Measurements from ENCODE around the gene CDRT4. TPM values are rescaled to one million over a fixed set of nuclear protein-coding genes. Genes with fewer than 3 reads are reported as not detected.

Gene CDRT4
- total and polyA plus RNA-seq, 10 of the 15 experiments (the other 5 are each of a cell fraction or from before 2014, with no cell fraction given): 0.11 to 1.3 (median 0.51) TPM; not detected in 3

DNA sequence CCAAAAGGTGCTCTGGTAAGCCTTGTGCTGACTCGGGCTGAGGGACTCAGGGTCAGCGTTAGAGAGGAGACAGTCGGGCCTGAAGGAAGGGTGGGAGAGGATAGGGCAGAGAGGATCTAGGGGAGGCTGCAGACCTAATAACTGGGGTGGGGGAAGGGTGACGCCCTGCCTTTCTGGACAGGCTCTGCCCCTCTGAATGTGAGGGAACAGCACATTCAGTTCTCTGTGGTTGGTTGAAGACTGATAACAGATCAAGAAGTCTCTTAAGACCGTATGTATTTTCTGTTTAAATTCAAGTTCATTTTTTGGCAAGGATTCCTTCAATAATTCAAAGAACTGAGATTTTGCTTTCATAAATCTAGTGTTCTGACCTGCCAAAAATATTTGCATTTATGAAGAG, 69.8 kb downstream of the CDRT4 start (continued):
- no peak for TF ChIP-seq E2F8 (IDR thresholded peaks at IDR 0.05; ENCODE audit: low read depth, partially characterized antibody)
- TF ChIP-seq SUPT20H (IDR thresholded peaks at IDR 0.05; ENCODE audit: borderline replicate concordance, control insufficient read depth, low read depth, low read length): no peak
- no peak for TF ChIP-seq USF2 (IDR thresholded peaks at IDR 0.05; ENCODE audit: borderline replicate concordance, low read depth, low read length)
- TF ChIP-seq, protein P1, sequence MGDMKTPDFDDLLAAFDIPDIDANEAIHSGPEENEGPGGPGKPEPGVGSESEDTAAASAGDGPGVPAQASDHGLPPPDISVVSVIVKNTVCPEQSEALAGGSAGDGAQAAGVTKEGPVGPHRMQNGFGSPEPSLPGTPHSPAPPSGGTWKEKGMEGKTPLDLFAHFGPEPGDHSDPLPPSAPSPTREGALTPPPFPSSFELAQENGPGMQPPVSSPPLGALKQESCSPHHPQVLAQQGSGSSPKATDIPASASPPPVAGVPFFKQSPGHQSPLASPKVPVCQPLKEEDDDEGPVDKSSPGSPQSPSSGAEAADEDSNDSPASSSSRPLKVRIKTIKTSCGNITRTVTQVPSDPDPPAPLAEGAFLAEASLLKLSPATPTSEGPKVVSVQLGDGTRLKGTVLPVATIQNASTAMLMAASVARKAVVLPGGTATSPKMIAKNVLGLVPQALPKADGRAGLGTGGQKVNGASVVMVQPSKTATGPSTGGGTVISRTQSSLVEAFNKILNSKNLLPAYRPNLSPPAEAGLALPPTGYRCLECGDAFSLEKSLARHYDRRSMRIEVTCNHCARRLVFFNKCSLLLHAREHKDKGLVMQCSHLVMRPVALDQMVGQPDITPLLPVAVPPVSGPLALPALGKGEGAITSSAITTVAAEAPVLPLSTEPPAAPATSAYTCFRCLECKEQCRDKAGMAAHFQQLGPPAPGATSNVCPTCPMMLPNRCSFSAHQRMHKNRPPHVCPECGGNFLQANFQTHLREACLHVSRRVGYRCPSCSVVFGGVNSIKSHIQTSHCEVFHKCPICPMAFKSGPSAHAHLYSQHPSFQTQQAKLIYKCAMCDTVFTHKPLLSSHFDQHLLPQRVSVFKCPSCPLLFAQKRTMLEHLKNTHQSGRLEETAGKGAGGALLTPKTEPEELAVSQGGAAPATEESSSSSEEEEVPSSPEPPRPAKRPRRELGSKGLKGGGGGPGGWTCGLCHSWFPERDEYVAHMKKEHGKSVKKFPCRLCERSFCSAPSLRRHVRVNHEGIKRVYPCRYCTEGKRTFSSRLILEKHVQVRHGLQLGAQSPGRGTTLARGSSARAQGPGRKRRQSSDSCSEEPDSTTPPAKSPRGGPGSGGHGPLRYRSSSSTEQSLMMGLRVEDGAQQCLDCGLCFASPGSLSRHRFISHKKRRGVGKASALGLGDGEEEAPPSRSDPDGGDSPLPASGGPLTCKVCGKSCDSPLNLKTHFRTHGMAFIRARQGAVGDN (IDR thresholded peaks at IDR 0.05): no peak
- TF ChIP-seq IRF4 (IDR thresholded peaks at IDR 0.05; ENCODE audit: low read depth, low read length): no peak
- no peak for TF ChIP-seq RCOR1 (conservative IDR thresholded peaks at IDR 0.05; ENCODE audit: low read depth, low read length)
